IPS-20b (cell line): ENCODE measurements around the gene ZBTB40.

ENCODE experiments used
- H3K27ac ChIP-seq: one replicate; pipeline ENCODE4 v1.5.1; 2013; ENCODE audit warnings: low read length
- H3K27me3 ChIP-seq: 2 replicates; pipeline ENCODE4 v1.6.1; 2013; ENCODE audit warnings: mild to moderate bottlenecking, low read length, inconsistent platforms; ENCODE audit not compliant: insufficient read depth
- H3K36me3 ChIP-seq: 2 replicates; pipeline ENCODE4 v1.6.1; 2013; ENCODE audit warnings: low read depth, mild to moderate bottlenecking, inconsistent platforms, low read length, moderate library complexity; ENCODE audit not compliant: insufficient read depth
- H3K4me1 ChIP-seq: 2 replicates; pipeline ENCODE4 v1.6.1; 2013; ENCODE audit warnings: mild to moderate bottlenecking, control low read depth, inconsistent platforms, low read length, moderate library complexity; ENCODE audit not compliant: insufficient read depth
- H3K4me3 ChIP-seq: 2 replicates; pipeline ENCODE4 v1.5.1; 2013; ENCODE audit warnings: mild to moderate bottlenecking, low read length, inconsistent platforms
- H3K9ac ChIP-seq: 2 replicates; pipeline ENCODE4 v1.6.1; 2013; ENCODE audit warnings: low read depth, mild to moderate bottlenecking, inconsistent platforms, low read length, moderate library complexity
- H3K9me3 ChIP-seq: 2 replicates; pipeline ENCODE4 v1.6.1; 2013; ENCODE audit warnings: mild to moderate bottlenecking, low read depth, low read length, inconsistent platforms; ENCODE audit not compliant: insufficient read depth

The ZBTB40 gene

GRCh38 chr1:22451702-22452480 is at the start of gene ZBTB40:
Gene ZBTB40 (plus strand): TSS chr1:22451851. CDS start chr1:22489949, 38,098 bp downstream.
- H3K9ac ChIP-seq: peak within 1 kb of the TSS; percentile 81; the same call in 1 of the 2 replicates
- H3K9me3 ChIP-seq: no peaks in the 10 kb centered on the region
- H3K4me1 ChIP-seq: peaks cover 7% of the 10 kb centered on the region; the same call in 1 of the 2 replicates
- no peaks in the 10 kb centered on the region for H3K36me3 ChIP-seq
- no peaks in the 10 kb centered on the region for H3K27me3 ChIP-seq
- H3K4me3 ChIP-seq: peak within 1 kb of the TSS; percentile 87
- peak within 1 kb of the TSS; percentile 23 for H3K27ac ChIP-seq

- Histone ChIP-seq H3K27ac (no peak overlapping the region), H3K36me3 (no peaks in the 10 kb centered on the region), H3K4me1 (no peaks in the 10 kb centered on the region; the same call in 1 of the 2 replicates), H3K9me3 (no peaks in the 10 kb centered on the region), H3K9ac (no peak overlapping the region), H3K4me3 (no peak overlapping the region), H3K27me3 (no peaks in the 10 kb centered on the region)
These were observed 49.1 kb upstream of the ZBTB40 start for GRCh38 chr1:22402356-22403053.

- Histone ChIP-seq H3K4me1 (no peaks in the 10 kb centered on the region; the same call in 1 of the 2 replicates), H3K27me3 (no peaks in the 10 kb centered on the region), H3K9me3 (no peaks in the 10 kb centered on the region), H3K9ac (no peak overlapping the region), H3K27ac (no peak overlapping the region), H3K4me3 (no peak overlapping the region), H3K36me3 (no peaks in the 10 kb centered on the region)
These were observed 47.2 kb upstream of the ZBTB40 start for GRCh38 chr1:22404486-22404885.

GRCh38 chr1:22406722-22407495 is 44.7 kb upstream of the ZBTB40 start:
- Histone ChIP-seq H3K9me3 (no peaks in the 10 kb centered on the region), H3K9ac (no peak overlapping the region), H3K4me3 (no peak overlapping the region), H3K4me1 (peaks cover under 1% of the 10 kb centered on the region; the same call in 1 of the 2 replicates), H3K36me3 (no peaks in the 10 kb centered on the region), H3K27me3 (no peaks in the 10 kb centered on the region), H3K27ac (no peak overlapping the region)

GRCh38 chr1:22408230-22408629 is 43.4 kb upstream of the ZBTB40 start:
- H3K9ac ChIP-seq: no peak overlapping the region
- H3K36me3 ChIP-seq: no peaks in the 10 kb centered on the region
- no peaks in the 10 kb centered on the region for H3K27me3 ChIP-seq
- H3K4me3 ChIP-seq: no peak overlapping the region
- H3K27ac ChIP-seq: no peak overlapping the region
- no peaks in the 10 kb centered on the region for H3K9me3 ChIP-seq
- peaks cover 11% of the 10 kb centered on the region for H3K4me1 ChIP-seq

- Histone ChIP-seq H3K27me3 (no peaks in the 10 kb centered on the region), H3K36me3 (no peaks in the 10 kb centered on the region), H3K9ac (no peak overlapping the region), H3K27ac (no peak overlapping the region), H3K4me3 (no peak overlapping the region), H3K9me3 (no peaks in the 10 kb centered on the region), H3K4me1 (peaks cover 11% of the 10 kb centered on the region)
These were observed 41.2 kb upstream of the ZBTB40 start for GRCh38 chr1:22410401-22410800.

- Histone ChIP-seq H3K36me3 (no peaks in the 10 kb centered on the region), H3K27me3 (no peaks in the 10 kb centered on the region), H3K4me3 (no peak overlapping the region), H3K9me3 (no peaks in the 10 kb centered on the region), H3K4me1 (peaks cover 11% of the 10 kb centered on the region), H3K9ac (no peak overlapping the region), H3K27ac (no peak overlapping the region)
These were observed 40.6 kb upstream of the ZBTB40 start for GRCh38 chr1:22410928-22411495.

- H3K36me3 ChIP-seq: no peaks in the 10 kb centered on the region
- peaks cover 11% of the 10 kb centered on the region for H3K4me1 ChIP-seq
- H3K27me3 ChIP-seq: no peaks in the 10 kb centered on the region
- no peak overlapping the region for H3K27ac ChIP-seq
- H3K9me3 ChIP-seq: no peaks in the 10 kb centered on the region
- H3K4me3 ChIP-seq: no peak overlapping the region
- H3K9ac ChIP-seq: no peak overlapping the region
These were observed 40.1 kb upstream of the ZBTB40 start for GRCh38 chr1:22411589-22411988.

GRCh38 chr1:22412932-22413727 is 38.5 kb upstream of the ZBTB40 start:
- no peak overlapping the region for H3K9ac ChIP-seq
- H3K27ac ChIP-seq: no peak overlapping the region
- H3K27me3 ChIP-seq: no peaks in the 10 kb centered on the region
- no peak overlapping the region for H3K4me3 ChIP-seq
- no peaks in the 10 kb centered on the region for H3K9me3 ChIP-seq
- peaks cover 11% of the 10 kb centered on the region for H3K4me1 ChIP-seq
- H3K36me3 ChIP-seq: no peaks in the 10 kb centered on the region

- Histone ChIP-seq H3K4me3 (no peak overlapping the region), H3K27ac (no peak overlapping the region), H3K27me3 (no peaks in the 10 kb centered on the region), H3K9ac (no peak overlapping the region), H3K36me3 (no peaks in the 10 kb centered on the region), H3K4me1 (peaks cover 12% of the 10 kb centered on the region), H3K9me3 (no peaks in the 10 kb centered on the region)
These were observed 37.9 kb upstream of the ZBTB40 start for GRCh38 chr1:22413799-22414198.
